Measurements from ENCODE around the gene CKMT2.
"Not testable (repeated sequence)": the region's sequence is repeated elsewhere in the genome, so short reads cannot be mapped to it uniquely, and the experiment has no call there.

CKMT2 gene

DNA sequence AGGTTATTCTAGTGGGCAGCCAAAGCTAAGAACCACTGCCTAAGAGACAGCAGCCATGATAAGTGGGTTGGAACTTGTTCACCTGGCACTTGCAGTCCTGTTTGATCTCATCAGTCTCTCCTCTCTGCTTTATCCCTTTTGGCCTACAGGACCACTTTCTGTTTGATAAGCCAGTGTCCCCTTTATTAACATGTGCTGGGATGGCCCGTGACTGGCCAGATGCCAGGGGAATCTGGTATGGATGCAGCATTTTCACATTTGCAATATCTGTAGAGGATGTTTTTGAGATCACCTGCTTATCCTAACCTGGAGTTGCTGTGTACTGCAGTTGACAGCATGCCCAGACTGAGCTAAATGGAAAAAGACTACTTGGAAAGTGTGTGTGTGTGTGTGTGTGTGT is 23.6 kb downstream of the CKMT2 start:
- H3K27me3 ChIP-seq (ENCODE audit: control insufficient read depth in 5 of 5, insufficient read depth in 4 of 5, low read length in 5 of 5), result no peaks in the 10 kb centered on the region
- H3K9ac ChIP-seq (ENCODE audit: low read length in 5 of 5), result no peak overlapping the region
- peaks cover 0 to 4% (median 0%) of the 10 kb centered on the region in 5 donors for H3K9me3 ChIP-seq (ENCODE audit: control insufficient read depth in 5 of 5, low read length in 5 of 5)
- peaks cover 11 to 38% (median 28%) of the 10 kb centered on the region in 5 donors for H3K36me3 ChIP-seq (ENCODE audit: control insufficient read depth in 5 of 5, insufficient read depth in 5 of 5, low read length in 5 of 5)
- no peak overlapping the region for H3K27ac ChIP-seq (ENCODE audit: low read depth, low read length)
- H3K4me3 ChIP-seq (ENCODE audit: low read depth in 1 of 5, low read length in 5 of 5), result no peak overlapping the region
- no peaks in the 10 kb centered on the region for H3K4me1 ChIP-seq (ENCODE audit: control insufficient read depth in 5 of 5, insufficient read depth in 5 of 5, low read length in 5 of 5)

DNA sequence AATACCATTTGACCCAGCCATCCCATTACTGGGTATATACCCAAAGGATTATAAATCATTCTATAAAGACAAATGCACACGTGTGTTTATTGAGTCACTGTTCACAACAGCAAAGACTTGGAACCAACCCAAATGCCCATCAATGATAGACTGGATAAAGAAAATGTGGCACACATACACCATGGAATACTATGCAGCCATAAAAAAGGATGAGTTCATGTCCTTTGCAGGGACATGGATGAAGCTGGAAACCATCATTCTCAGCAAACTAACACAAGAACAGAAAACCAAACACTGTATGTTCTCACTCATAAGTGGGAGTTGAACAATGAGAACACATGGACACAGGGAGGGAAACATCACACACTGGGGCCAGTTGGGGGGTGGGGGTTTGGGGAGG is 29.7 kb downstream of the CKMT2 start:
- peaks cover 0 to 18% (median 13%) of the 10 kb centered on the region in 5 donors for H3K36me3 ChIP-seq (ENCODE audit: control insufficient read depth in 5 of 5, insufficient read depth in 5 of 5, low read length in 5 of 5)
- not testable (repeated sequence) for H3K27ac ChIP-seq (ENCODE audit: low read depth, low read length); H3K9me3 ChIP-seq (ENCODE audit: control insufficient read depth in 5 of 5, low read length in 5 of 5); H3K4me1 ChIP-seq (ENCODE audit: control insufficient read depth in 5 of 5, insufficient read depth in 5 of 5, low read length in 5 of 5); H3K27me3 ChIP-seq (ENCODE audit: control insufficient read depth in 5 of 5, insufficient read depth in 4 of 5, low read length in 5 of 5); H3K4me3 ChIP-seq (ENCODE audit: low read depth in 1 of 5, low read length in 5 of 5); H3K9ac ChIP-seq (ENCODE audit: low read length in 5 of 5)

DNA sequence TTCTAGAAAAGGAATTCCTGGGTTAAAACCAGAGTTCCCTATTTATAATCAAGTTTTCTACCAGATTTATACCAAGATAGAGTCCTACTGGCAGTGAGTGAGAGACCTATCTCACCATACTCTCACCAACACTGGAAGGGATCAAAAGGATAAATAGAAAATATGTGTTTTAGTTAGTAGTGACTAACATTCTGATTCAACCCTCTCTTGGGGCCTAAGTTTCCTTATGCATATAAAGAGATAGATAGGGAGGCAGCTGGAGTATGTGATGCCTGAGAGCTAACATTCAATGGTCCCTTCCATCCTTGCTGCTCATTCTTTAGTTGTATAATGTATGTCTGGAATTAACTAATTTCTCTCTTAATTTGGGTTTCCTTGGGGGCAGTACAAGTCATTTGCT is 32.0 kb downstream of the CKMT2 start:
- H3K27me3 ChIP-seq (ENCODE audit: control insufficient read depth in 5 of 5, insufficient read depth in 4 of 5, low read length in 5 of 5), result no peaks in the 10 kb centered on the region
- no peak overlapping the region for H3K9ac ChIP-seq (ENCODE audit: low read length in 5 of 5)
- H3K27ac ChIP-seq (ENCODE audit: low read depth, low read length), result no peak overlapping the region
- H3K4me1 ChIP-seq (ENCODE audit: control insufficient read depth in 5 of 5, insufficient read depth in 5 of 5, low read length in 5 of 5), result peaks cover 0 to 5% (median 2%) of the 10 kb centered on the region in 5 donors
- H3K4me3 ChIP-seq (ENCODE audit: low read depth in 1 of 5, low read length in 5 of 5), result no peak overlapping the region
- peaks cover 0 to 6% (median 0%) of the 10 kb centered on the region in 5 donors for H3K9me3 ChIP-seq (ENCODE audit: control insufficient read depth in 5 of 5, low read length in 5 of 5)
- H3K36me3 ChIP-seq (ENCODE audit: control insufficient read depth in 5 of 5, insufficient read depth in 5 of 5, low read length in 5 of 5), result peaks cover 0 to 8% (median 0%) of the 10 kb centered on the region in 5 donors

DNA sequence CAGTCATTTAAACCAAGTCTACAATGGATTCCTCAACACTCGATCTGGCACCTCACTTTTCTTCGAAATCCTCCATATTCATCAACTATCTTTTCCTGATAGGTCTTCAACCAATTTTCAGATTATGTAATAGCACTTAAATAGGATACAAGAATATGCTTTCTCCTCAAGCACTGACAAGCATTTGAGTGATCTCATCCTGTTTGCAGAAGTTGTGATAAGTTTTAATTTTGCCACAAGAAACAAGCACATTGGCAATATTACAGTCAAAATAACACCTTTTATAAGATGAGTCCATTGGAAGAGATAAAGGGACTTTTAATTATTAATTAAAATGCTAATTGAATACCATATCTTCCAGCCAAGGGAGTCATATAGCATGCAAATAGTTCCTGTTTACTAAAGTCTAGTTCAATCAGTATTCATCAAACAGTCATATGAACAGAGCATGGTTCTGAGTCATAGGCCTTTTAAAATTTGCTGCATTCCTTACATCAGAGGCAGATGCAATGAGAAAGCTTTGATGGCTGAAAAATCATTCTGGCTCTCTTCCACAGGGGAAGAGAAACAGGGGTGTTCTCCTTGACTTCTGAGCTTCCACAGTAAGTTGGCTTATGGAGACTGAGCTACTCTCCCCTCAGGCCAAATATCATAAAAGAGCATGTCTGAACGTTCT is 35.5 kb downstream of the CKMT2 start:
- H3K9me3 ChIP-seq (ENCODE audit: control insufficient read depth in 5 of 5, low read length in 5 of 5), result peaks cover 0 to 2% (median 0%) of the 10 kb centered on the region in 5 donors
- H3K27me3 ChIP-seq (ENCODE audit: control insufficient read depth in 5 of 5, insufficient read depth in 4 of 5, low read length in 5 of 5), result no peaks in the 10 kb centered on the region
- H3K27ac ChIP-seq (ENCODE audit: low read depth, low read length), result no peak overlapping the region
- peaks cover 0 to 8% (median 0%) of the 10 kb centered on the region in 5 donors for H3K36me3 ChIP-seq (ENCODE audit: control insufficient read depth in 5 of 5, insufficient read depth in 5 of 5, low read length in 5 of 5)
- H3K9ac ChIP-seq (ENCODE audit: low read length in 5 of 5), result no peak overlapping the region
- peaks cover 0 to 5% (median 2%) of the 10 kb centered on the region in 5 donors for H3K4me1 ChIP-seq (ENCODE audit: control insufficient read depth in 5 of 5, insufficient read depth in 5 of 5, low read length in 5 of 5)
- no peak overlapping the region for H3K4me3 ChIP-seq (ENCODE audit: low read depth in 1 of 5, low read length in 5 of 5)

DNA sequence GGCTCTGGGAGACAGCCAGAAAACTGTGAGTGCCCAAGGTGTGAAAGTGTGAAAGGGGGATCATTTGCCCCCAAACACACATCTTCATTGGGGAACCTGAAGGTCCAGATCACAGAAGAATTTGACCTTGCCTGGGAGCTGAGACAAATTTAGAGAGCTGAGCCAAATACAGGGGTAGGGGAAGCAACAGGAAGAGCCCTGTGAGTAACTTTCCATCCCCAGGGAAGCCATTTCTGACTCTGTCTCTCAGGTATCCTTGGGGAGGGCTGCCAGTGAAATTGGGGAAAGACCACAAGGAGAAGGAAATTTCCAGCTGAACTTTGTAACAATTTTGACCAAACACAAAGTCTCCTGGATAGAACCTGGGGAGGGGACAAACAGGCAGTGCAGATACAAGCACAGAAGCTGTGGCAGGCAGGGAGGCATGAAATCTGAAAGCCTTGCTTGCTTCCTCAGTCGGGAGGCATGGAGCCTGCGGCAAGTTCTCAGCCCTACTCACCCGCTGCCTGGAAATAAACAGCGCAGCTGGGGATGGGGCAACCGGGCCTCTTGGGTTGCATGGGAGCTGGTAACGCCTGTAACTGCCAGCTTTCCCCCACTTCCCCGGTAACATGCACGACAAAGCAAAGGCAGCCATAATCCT is 36.8 kb downstream of the CKMT2 start:
- no peak overlapping the region for H3K27ac ChIP-seq (ENCODE audit: low read depth, low read length)
- peaks cover 0 to 5% (median 2%) of the 10 kb centered on the region in 5 donors for H3K4me1 ChIP-seq (ENCODE audit: control insufficient read depth in 5 of 5, insufficient read depth in 5 of 5, low read length in 5 of 5)
- H3K9me3 ChIP-seq (ENCODE audit: control insufficient read depth in 5 of 5, low read length in 5 of 5), result peaks cover 0 to 3% (median 2%) of the 10 kb centered on the region in 5 donors
- H3K4me3 ChIP-seq (ENCODE audit: low read depth in 1 of 5, low read length in 5 of 5), result no peak overlapping the region
- H3K27me3 ChIP-seq (ENCODE audit: control insufficient read depth in 5 of 5, insufficient read depth in 4 of 5, low read length in 5 of 5), result no peaks in the 10 kb centered on the region
- no peak overlapping the region for H3K9ac ChIP-seq (ENCODE audit: low read length in 5 of 5)
- H3K36me3 ChIP-seq (ENCODE audit: control insufficient read depth in 5 of 5, insufficient read depth in 5 of 5, low read length in 5 of 5), result peaks cover 0 to 3% (median 0%) of the 10 kb centered on the region in 5 donors

DNA sequence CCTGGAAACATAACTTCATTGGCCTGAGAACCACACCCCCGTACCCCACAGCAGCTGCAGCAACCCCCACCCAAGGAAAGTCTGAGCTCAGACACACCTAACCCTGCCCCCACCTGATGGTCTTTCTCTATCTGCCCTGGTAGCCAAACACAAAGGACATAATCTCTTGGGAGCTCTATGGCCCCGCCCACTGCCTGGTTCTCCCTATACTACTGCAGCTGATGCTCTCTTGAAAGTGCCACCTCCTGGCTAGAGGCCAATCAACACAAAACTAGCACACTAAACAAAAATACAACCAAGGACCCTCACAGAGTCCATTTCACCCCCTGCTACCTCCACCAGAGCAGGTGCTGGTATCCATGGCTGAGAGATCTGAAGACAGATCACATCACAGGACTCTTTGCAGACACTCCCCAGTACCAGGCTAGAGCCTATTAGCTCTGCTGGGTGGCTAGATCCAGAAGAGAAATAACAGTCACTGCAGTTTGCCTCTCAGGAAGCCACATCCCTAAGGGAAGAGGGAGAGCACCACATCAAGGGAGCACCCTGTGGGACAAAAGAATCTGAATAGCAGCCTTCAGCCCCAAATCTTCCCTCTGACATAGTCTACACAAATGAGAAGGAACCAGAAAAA is 37.4 kb downstream of the CKMT2 start:
- not testable (repeated sequence) for H3K4me3 ChIP-seq (ENCODE audit: low read depth in 1 of 5, low read length in 5 of 5); H3K9ac ChIP-seq (ENCODE audit: low read length in 5 of 5); H3K27ac ChIP-seq (ENCODE audit: low read depth, low read length); H3K9me3 ChIP-seq (ENCODE audit: control insufficient read depth in 5 of 5, low read length in 5 of 5); H3K4me1 ChIP-seq (ENCODE audit: control insufficient read depth in 5 of 5, insufficient read depth in 5 of 5, low read length in 5 of 5); H3K27me3 ChIP-seq (ENCODE audit: control insufficient read depth in 5 of 5, insufficient read depth in 4 of 5, low read length in 5 of 5); H3K36me3 ChIP-seq (ENCODE audit: control insufficient read depth in 5 of 5, insufficient read depth in 5 of 5, low read length in 5 of 5)

DNA sequence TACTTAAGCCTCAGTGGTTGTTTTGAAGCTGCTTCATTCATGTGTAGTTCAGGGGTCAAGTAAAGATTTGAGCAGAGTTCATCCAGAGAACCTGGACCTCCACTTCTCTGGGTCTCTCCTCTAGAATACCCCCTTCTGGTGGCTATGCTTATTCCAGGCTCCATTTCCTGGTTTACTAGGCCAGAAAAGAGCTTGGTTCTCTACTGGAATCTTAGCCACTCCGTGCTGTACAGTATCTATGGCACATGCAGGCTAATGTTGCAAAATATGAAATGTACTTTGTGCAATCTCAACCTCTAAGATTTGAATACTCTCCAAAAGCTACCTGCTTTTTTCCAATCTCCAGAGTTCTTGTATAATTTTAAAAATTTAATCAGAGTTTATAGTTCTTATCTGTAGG is 50.9 kb downstream of the CKMT2 start:
- H3K27ac ChIP-seq (ENCODE audit: low read depth, low read length), result no peak overlapping the region
- no peaks in the 10 kb centered on the region for H3K9me3 ChIP-seq (ENCODE audit: control insufficient read depth in 5 of 5, low read length in 5 of 5)
- H3K4me1 ChIP-seq (ENCODE audit: control insufficient read depth in 5 of 5, insufficient read depth in 5 of 5, low read length in 5 of 5), result peaks cover 0 to 3% (median 0%) of the 10 kb centered on the region in 5 donors
- H3K27me3 ChIP-seq (ENCODE audit: control insufficient read depth in 5 of 5, insufficient read depth in 4 of 5, low read length in 5 of 5), result no peaks in the 10 kb centered on the region
- no peak overlapping the region for H3K4me3 ChIP-seq (ENCODE audit: low read depth in 1 of 5, low read length in 5 of 5)
- no peak overlapping the region for H3K9ac ChIP-seq (ENCODE audit: low read length in 5 of 5)
- no peaks in the 10 kb centered on the region for H3K36me3 ChIP-seq (ENCODE audit: control insufficient read depth in 5 of 5, insufficient read depth in 5 of 5, low read length in 5 of 5)

DNA sequence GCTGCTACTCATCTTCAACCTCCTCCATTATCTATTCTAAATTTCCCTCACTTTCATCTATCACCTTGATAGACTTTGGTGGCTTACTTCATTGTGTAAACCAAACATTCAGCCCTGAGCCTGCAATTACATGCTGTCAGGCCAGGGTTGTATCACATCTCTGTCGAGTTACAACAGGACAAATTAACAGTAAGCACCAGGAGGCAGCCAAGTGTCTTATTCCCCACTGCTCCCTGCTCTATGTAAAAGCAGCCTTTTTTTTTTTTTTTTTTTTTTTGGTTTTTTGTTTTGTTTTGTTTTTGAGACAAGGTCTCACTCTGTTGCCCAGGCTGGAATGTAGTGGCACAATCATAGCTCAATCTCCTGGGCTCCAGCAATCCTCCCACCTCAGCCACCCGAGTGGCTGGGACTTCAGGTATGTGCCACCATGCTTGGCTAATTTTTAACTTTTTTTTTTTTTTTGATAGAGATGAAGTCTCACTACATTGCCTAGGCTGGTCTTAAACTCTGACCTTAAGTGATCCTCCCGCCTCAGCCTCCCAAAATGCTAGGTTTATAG is 53.0 kb downstream of the CKMT2 start:
- Histone ChIP-seq H3K36me3 (ENCODE audit: control insufficient read depth in 5 of 5, insufficient read depth in 5 of 5, low read length in 5 of 5) (no peaks in the 10 kb centered on the region), H3K27me3 (ENCODE audit: control insufficient read depth in 5 of 5, insufficient read depth in 4 of 5, low read length in 5 of 5) (no peaks in the 10 kb centered on the region), H3K27ac (ENCODE audit: low read depth, low read length) (no peak overlapping the region), H3K4me1 (ENCODE audit: control insufficient read depth in 5 of 5, insufficient read depth in 5 of 5, low read length in 5 of 5) (peaks cover 0 to 3% (median 0%) of the 10 kb centered on the region in 5 donors), H3K9me3 (ENCODE audit: control insufficient read depth in 5 of 5, low read length in 5 of 5) (no peaks in the 10 kb centered on the region), H3K4me3 (ENCODE audit: low read depth in 1 of 5, low read length in 5 of 5) (no peak overlapping the region), H3K9ac (ENCODE audit: low read length in 5 of 5) (no peak overlapping the region)

DNA sequence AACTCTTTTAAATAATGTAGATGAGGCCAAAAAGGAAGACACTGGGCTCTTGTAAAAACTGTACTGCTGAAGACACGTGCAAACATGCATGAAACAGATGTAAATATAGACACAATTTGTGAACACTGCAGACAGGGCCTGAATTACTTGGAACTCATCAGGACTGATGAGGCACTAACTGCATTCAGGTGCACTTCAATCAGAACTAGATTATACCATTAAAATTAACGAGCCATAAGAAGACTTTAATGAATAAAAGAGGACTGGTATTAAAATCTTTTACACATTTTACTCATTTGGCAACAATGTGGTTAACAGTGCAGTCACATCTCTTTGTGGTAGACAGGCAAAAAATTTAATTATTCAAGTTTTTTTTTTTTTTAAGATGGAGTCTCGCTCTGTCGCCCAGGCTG is 54.9 kb downstream of the CKMT2 start:
- Histone ChIP-seq H3K9me3 (ENCODE audit: control insufficient read depth in 5 of 5, low read length in 5 of 5) (peaks cover 0 to 12% (median 9%) of the 10 kb centered on the region in 5 donors), H3K36me3 (ENCODE audit: control insufficient read depth in 5 of 5, insufficient read depth in 5 of 5, low read length in 5 of 5) (no peaks in the 10 kb centered on the region), H3K4me3 (ENCODE audit: low read depth in 1 of 5, low read length in 5 of 5) (no peak overlapping the region), H3K27ac (ENCODE audit: low read depth, low read length) (no peak overlapping the region), H3K9ac (ENCODE audit: low read length in 5 of 5) (no peak overlapping the region), H3K27me3 (ENCODE audit: control insufficient read depth in 5 of 5, insufficient read depth in 4 of 5, low read length in 5 of 5) (no peaks in the 10 kb centered on the region), H3K4me1 (ENCODE audit: control insufficient read depth in 5 of 5, insufficient read depth in 5 of 5, low read length in 5 of 5) (peaks cover 0 to 3% (median 0%) of the 10 kb centered on the region in 5 donors)

DNA sequence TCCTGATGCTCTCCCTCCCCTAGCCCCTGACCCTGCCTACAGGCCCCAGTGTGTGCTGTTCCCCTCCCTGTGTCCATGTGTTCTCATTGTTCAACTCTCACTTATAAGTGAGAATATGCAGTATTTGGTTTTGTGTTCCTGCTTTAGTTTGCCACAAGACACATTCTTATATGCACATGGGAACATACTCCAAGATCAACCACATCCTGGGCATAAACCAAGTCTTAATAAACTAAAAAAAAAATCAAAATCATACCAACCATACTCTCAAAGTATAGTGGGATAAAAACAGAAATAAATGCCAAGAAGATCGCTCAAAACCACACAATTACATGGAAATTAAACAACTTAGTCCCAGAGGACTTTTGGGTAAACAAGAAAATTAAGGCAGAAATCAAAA is 57.0 kb downstream of the CKMT2 start:
- Histone ChIP-seq H3K36me3 (ENCODE audit: control insufficient read depth in 5 of 5, insufficient read depth in 5 of 5, low read length in 5 of 5) (no peaks in the 10 kb centered on the region), H3K4me3 (ENCODE audit: low read depth in 1 of 5, low read length in 5 of 5) (no peak overlapping the region), H3K27me3 (ENCODE audit: control insufficient read depth in 5 of 5, insufficient read depth in 4 of 5, low read length in 5 of 5) (no peaks in the 10 kb centered on the region)

More for the DNA sequence above, 57.0 kb downstream of the CKMT2 start:
- peaks cover 0 to 12% (median 9%) of the 10 kb centered on the region in 5 donors for H3K9me3 ChIP-seq (ENCODE audit: control insufficient read depth in 5 of 5, low read length in 5 of 5)
- H3K27ac ChIP-seq (ENCODE audit: low read depth, low read length), result no peak overlapping the region
- no peak overlapping the region for H3K9ac ChIP-seq (ENCODE audit: low read length in 5 of 5)
- no peaks in the 10 kb centered on the region for H3K4me1 ChIP-seq (ENCODE audit: control insufficient read depth in 5 of 5, insufficient read depth in 5 of 5, low read length in 5 of 5)

Data from subcutaneous abdominal adipose tissue (tissue), 5 donors.